GM21717 (cell line): ENCODE data around the gene MGRN1.

Experiments used
- ATAC-seq: cut with Tn5 transposase; IDR thresholded peaks from one replicate; pipeline ENCODE4 v1.9.1; 2021; ENCODE audit warnings: mild to moderate bottlenecking, moderate library complexity; ENCODE audit not compliant: unreplicated experiment

The MGRN1 gene

GRCh38 chr16:4624015-4624826 is at the start of gene MGRN1:
Gene MGRN1, plus strand, starts transcription at chr16:4624826. Its CDS starts 135 bp downstream, at chr16:4624961.
- ATAC-seq = peak; percentile 57

- ATAC-seq = no peak
Measured at GRCh38 chr16:4574919-4575705, 49.5 kb upstream of the MGRN1 start.

GRCh38 chr16:4576008-4576407 is 48.6 kb upstream of the MGRN1 start:
- ATAC-seq = no peak

- ATAC-seq = no peak
Measured at GRCh38 chr16:4578961-4579530, 45.6 kb upstream of the MGRN1 start.

- no peak for ATAC-seq
Measured at GRCh38 chr16:4580250-4580649, 44.4 kb upstream of the MGRN1 start.

- ATAC-seq = no peak
Measured at GRCh38 chr16:4583906-4584305, 40.7 kb upstream of the MGRN1 start.

GRCh38 chr16:4586291-4586690 is 38.3 kb upstream of the MGRN1 start:
- ATAC-seq = no peak

GRCh38 chr16:4588386-4588785 is 36.2 kb upstream of the MGRN1 start:
- ATAC-seq = no peak

- ATAC-seq = no peak
Measured at GRCh38 chr16:4588961-4589360, 35.7 kb upstream of the MGRN1 start.

- no peak for ATAC-seq
Measured at GRCh38 chr16:4591191-4591590, 33.4 kb upstream of the MGRN1 start.

GRCh38 chr16:4591706-4592470 is 32.7 kb upstream of the MGRN1 start:
- ATAC-seq = no peak

- no peak for ATAC-seq
Measured at GRCh38 chr16:4593086-4593485, 31.5 kb upstream of the MGRN1 start.

GRCh38 chr16:4594433-4595410 is 29.9 kb upstream of the MGRN1 start:
- no peak for ATAC-seq

- no peak for ATAC-seq
Measured at GRCh38 chr16:4597174-4597573, 27.5 kb upstream of the MGRN1 start.

GRCh38 chr16:4599037-4599436 is 25.6 kb upstream of the MGRN1 start:
- ATAC-seq = no peak

- ATAC-seq = no peak
Measured at GRCh38 chr16:4599545-4599944, 25.1 kb upstream of the MGRN1 start.

GRCh38 chr16:4601036-4601863 is 23.4 kb upstream of the MGRN1 start:
- no peak for ATAC-seq

GRCh38 chr16:4601864-4602186 is 22.8 kb upstream of the MGRN1 start:
- ATAC-seq = no peak

GRCh38 chr16:4602331-4602730 is 22.3 kb upstream of the MGRN1 start:
- ATAC-seq = no peak
